ENCODE results near the gene WDFY3. TPM values are rescaled to one million over a fixed set of nuclear protein-coding genes. Genes with fewer than 3 reads are reported as not detected.

WDFY3 gene
- total and polyA plus RNA-seq, 2 experiments from 2014 or later: 8.0 to 89.0 TPM

- Histone ChIP-seq H4K20me1 (replicated peaks; ENCODE audit: insufficient read depth) (0 out of 2 replicates have a peak, but pooled peaks cover 4% of the 10 kb centered on the region), H3K79me2 (replicated peaks; ENCODE audit: insufficient read depth) (no peaks in the 10 kb centered on the region), H3K9me2 (ENCODE audit: insufficient read depth) (no peaks in the 10 kb centered on the region), H3K4me3 (no peak overlapping the region), H3K36me3 (ENCODE audit: insufficient read depth) (peaks cover 22% of the 10 kb centered on the region; the same call in 1 of the 2 replicates), H2AFZ (no peak overlapping the region), H3F3A (replicated peaks; ENCODE audit: low read depth) (no peaks in the 10 kb centered on the region), H3K27ac (ENCODE audit: low read depth) (no peak overlapping the region), H3K4me2 (no peak overlapping the region), H3K4me1 (ENCODE audit: insufficient read depth) (no peaks in the 10 kb centered on the region), H3K27me3 (ENCODE audit: insufficient read depth) (no peaks in the 10 kb centered on the region)
- TF ChIP-seq ZNF114 (CRISPR knock-in tag; IDR thresholded peaks at IDR 0.05) (no peak), EZH2phosphoT487 (IDR thresholded peaks at IDR 0.05; ENCODE audit: unreplicated experiment) (peak; percentile 29), REST (IDR thresholded peaks at IDR 0.05; ENCODE audit: unreplicated experiment) (no peak), NANOG (IDR thresholded peaks at IDR 0.05; ENCODE audit: borderline replicate concordance) (no peak)
- TF ChIP-seq, protein P1, sequence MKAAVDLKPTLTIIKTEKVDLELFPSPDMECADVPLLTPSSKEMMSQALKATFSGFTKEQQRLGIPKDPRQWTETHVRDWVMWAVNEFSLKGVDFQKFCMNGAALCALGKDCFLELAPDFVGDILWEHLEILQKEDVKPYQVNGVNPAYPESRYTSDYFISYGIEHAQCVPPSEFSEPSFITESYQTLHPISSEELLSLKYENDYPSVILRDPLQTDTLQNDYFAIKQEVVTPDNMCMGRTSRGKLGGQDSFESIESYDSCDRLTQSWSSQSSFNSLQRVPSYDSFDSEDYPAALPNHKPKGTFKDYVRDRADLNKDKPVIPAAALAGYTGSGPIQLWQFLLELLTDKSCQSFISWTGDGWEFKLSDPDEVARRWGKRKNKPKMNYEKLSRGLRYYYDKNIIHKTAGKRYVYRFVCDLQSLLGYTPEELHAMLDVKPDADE (IDR thresholded peaks at IDR 0.05): no peak
- Mint-ChIP-seq H3K4me1 (no peaks in the 10 kb centered on the region), H3K36me3 (ENCODE audit: low read depth) (peaks cover 41% of the 10 kb centered on the region), H3K27ac (no peak overlapping the region), H3K27me3 (ENCODE audit: insufficient read depth, low read depth, poor library complexity) (no peaks in the 10 kb centered on the region), H3K4me3 (no peak overlapping the region), H3K9me3 (no peaks in the 10 kb centered on the region)
- ATAC-seq: no peak
- no peak for DNase-seq (ENCODE audit: low spot score)
Observed at GRCh38 chr4:84782517-84782916, 184.0 kb downstream of the WDFY3 start.

DNA sequence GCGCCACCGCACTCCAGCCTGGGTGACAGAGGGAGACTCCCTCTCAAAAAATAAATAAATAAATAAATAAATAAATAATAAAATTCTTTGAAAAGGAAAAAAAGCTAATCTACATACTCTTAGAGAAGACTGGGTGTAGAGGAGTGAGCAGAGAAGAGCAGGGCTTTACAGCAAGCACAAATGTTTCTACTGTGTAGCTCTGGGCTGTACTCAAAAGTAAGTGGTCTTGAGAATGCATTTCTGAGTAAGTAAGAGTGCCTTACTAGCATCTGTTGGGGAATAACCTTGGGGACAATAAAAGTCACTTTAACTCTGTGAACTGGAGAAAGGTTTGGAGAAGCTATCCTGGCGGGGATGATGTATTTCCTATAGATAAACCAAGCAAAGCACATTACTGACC, 185.8 kb downstream of the WDFY3 start:
- 0 out of 2 replicates have a peak, but pooled peaks cover 4% of the 10 kb centered on the region for H4K20me1 ChIP-seq (replicated peaks; ENCODE audit: insufficient read depth)
- DNase-seq (ENCODE audit: low spot score) (no peak), ATAC-seq (no peak)
- Mint-ChIP-seq H3K27me3 (ENCODE audit: insufficient read depth, low read depth, poor library complexity) (no peaks in the 10 kb centered on the region), H3K9me3 (no peaks in the 10 kb centered on the region), H3K27ac (no peak overlapping the region), H3K4me1 (no peaks in the 10 kb centered on the region), H3K36me3 (ENCODE audit: low read depth) (peaks cover 29% of the 10 kb centered on the region), H3K4me3 (no peak overlapping the region)
- no peak overlapping the region for H3K27ac ChIP-seq (ENCODE audit: low read depth)
- peaks cover 13% of the 10 kb centered on the region; the same call in 1 of the 2 replicates for H3K36me3 ChIP-seq (ENCODE audit: insufficient read depth)
- no peak overlapping the region for H2AFZ ChIP-seq
- no peaks in the 10 kb centered on the region for H3K27me3 ChIP-seq (ENCODE audit: insufficient read depth)
- H3K9me2 ChIP-seq (ENCODE audit: insufficient read depth): no peaks in the 10 kb centered on the region
- no peaks in the 10 kb centered on the region for H3F3A ChIP-seq (replicated peaks; ENCODE audit: low read depth)
- H3K79me2 ChIP-seq (replicated peaks; ENCODE audit: insufficient read depth): no peaks in the 10 kb centered on the region
- no peaks in the 10 kb centered on the region for H3K4me1 ChIP-seq (ENCODE audit: insufficient read depth)
- H3K4me3 ChIP-seq: no peak overlapping the region
- no peak overlapping the region for H3K4me2 ChIP-seq
- TF ChIP-seq EZH2phosphoT487 (IDR thresholded peaks at IDR 0.05; ENCODE audit: unreplicated experiment) (no peak), NANOG (IDR thresholded peaks at IDR 0.05; ENCODE audit: borderline replicate concordance) (no peak), POLR2AphosphoS5 (IDR thresholded peaks at IDR 0.05; ENCODE audit: low read depth) (no peak), CREB1 (CRISPR knock-in tag; IDR thresholded peaks at IDR 0.05; ENCODE audit: low read depth) (no peak)
- TF ChIP-seq, protein P2, sequence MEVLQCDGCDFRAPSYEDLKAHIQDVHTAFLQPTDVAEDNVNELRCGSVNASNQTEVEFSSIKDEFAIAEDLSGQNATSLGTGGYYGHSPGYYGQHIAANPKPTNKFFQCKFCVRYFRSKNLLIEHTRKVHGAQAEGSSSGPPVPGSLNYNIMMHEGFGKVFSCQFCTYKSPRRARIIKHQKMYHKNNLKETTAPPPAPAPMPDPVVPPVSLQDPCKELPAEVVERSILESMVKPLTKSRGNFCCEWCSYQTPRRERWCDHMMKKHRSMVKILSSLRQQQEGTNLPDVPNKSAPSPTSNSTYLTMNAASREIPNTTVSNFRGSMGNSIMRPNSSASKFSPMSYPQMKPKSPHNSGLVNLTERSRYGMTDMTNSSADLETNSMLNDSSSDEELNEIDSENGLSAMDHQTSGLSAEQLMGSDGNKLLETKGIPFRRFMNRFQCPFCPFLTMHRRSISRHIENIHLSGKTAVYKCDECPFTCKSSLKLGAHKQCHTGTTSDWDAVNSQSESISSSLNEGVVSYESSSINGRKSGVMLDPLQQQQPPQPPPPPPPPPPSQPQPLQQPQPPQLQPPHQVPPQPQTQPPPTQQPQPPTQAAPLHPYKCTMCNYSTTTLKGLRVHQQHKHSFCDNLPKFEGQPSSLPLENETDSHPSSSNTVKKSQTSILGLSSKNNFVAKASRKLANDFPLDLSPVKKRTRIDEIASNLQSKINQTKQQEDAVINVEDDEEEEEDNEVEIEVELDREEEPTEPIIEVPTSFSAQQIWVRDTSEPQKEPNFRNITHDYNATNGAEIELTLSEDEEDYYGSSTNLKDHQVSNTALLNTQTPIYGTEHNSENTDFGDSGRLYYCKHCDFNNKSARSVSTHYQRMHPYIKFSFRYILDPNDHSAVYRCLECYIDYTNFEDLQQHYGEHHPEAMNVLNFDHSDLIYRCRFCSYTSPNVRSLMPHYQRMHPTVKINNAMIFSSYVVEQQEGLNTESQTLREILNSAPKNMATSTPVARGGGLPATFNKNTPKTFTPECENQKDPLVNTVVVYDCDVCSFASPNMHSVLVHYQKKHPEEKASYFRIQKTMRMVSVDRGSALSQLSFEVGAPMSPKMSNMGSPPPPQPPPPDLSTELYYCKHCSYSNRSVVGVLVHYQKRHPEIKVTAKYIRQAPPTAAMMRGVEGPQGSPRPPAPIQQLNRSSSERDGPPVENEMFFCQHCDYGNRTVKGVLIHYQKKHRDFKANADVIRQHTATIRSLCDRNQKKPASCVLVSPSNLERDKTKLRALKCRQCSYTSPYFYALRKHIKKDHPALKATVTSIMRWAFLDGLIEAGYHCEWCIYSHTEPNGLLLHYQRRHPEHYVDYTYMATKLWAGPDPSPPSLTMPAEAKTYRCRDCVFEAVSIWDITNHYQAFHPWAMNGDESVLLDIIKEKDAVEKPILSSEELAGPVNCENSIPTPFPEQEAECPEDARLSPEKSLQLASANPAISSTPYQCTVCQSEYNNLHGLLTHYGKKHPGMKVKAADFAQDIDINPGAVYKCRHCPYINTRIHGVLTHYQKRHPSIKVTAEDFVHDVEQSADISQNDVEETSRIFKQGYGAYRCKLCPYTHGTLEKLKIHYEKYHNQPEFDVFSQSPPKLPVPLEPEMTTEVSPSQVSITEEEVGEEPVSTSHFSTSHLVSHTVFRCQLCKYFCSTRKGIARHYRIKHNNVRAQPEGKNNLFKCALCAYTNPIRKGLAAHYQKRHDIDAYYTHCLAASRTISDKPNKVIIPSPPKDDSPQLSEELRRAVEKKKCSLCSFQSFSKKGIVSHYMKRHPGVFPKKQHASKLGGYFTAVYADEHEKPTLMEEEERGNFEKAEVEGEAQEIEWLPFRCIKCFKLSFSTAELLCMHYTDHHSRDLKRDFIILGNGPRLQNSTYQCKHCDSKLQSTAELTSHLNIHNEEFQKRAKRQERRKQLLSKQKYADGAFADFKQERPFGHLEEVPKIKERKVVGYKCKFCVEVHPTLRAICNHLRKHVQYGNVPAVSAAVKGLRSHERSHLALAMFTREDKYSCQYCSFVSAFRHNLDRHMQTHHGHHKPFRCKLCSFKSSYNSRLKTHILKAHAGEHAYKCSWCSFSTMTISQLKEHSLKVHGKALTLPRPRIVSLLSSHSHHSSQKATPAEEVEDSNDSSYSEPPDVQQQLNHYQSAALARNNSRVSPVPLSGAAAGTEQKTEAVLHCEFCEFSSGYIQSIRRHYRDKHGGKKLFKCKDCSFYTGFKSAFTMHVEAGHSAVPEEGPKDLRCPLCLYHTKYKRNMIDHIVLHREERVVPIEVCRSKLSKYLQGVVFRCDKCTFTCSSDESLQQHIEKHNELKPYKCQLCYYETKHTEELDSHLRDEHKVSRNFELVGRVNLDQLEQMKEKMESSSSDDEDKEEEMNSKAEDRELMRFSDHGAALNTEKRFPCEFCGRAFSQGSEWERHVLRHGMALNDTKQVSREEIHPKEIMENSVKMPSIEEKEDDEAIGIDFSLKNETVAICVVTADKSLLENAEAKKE (CRISPR knock-in tag; IDR thresholded peaks at IDR 0.05): no peak
- TF ChIP-seq, protein P3, sequence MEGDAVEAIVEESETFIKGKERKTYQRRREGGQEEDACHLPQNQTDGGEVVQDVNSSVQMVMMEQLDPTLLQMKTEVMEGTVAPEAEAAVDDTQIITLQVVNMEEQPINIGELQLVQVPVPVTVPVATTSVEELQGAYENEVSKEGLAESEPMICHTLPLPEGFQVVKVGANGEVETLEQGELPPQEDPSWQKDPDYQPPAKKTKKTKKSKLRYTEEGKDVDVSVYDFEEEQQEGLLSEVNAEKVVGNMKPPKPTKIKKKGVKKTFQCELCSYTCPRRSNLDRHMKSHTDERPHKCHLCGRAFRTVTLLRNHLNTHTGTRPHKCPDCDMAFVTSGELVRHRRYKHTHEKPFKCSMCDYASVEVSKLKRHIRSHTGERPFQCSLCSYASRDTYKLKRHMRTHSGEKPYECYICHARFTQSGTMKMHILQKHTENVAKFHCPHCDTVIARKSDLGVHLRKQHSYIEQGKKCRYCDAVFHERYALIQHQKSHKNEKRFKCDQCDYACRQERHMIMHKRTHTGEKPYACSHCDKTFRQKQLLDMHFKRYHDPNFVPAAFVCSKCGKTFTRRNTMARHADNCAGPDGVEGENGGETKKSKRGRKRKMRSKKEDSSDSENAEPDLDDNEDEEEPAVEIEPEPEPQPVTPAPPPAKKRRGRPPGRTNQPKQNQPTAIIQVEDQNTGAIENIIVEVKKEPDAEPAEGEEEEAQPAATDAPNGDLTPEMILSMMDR (conservative IDR thresholded peaks at IDR 0.05; ENCODE audit: low read depth in 2 of 2): no peak
